CD4-positive, alpha-beta memory T cell (primary cell): Measurements from ENCODE around the gene RTTN. TPM values are rescaled to one million over a fixed set of nuclear protein-coding genes. Genes with fewer than 3 reads are reported as not detected.

ENCODE experiments used
- CTCF ChIA-PET: fragments of 350-600 bp; sonication (Branson Sonifier 250); formaldehyde crosslinking; loops from one replicate; lab custom pipeline; 2021; ENCODE audit warnings: inconsistent platforms; ENCODE audit not compliant: partially characterized antibody; lab: Charles Lee
- POLR2A ChIA-PET: fragments of 350-600 bp; sonication (Branson Sonifier 250); formaldehyde crosslinking; loops from one replicate; lab custom pipeline; 2021; ENCODE audit not compliant: partially characterized antibody; lab: Charles Lee
- DNase-seq, 5 donors: peaks; one replicate each; pipeline versions ENCODE4 v3.0.0 to v3.0.0-alpha.2; 2020 to 2022; ENCODE audit warnings: mixed read lengths in 1 of 5
- H3K27ac ChIP-seq: one replicate; pipeline ENCODE4 v1.7.0; 2013; ENCODE audit warnings: low read depth, low read length
- H3K27me3 ChIP-seq: 2 replicates; pipeline ENCODE4 v1.7.0; 2013; ENCODE audit warnings: mild to moderate bottlenecking, low read length, moderate library complexity; ENCODE audit not compliant: insufficient read depth
- H3K36me3 ChIP-seq: 2 replicates; pipeline ENCODE4 v1.7.0; 2013; ENCODE audit warnings: mild to moderate bottlenecking, low read length, moderate library complexity; ENCODE audit not compliant: insufficient read depth
- H3K4me1 ChIP-seq: 2 replicates; pipeline ENCODE4 v1.7.0; 2013; ENCODE audit warnings: mild to moderate bottlenecking, low read length, moderate library complexity; ENCODE audit not compliant: insufficient read depth
- H3K4me3 ChIP-seq, 2 donors: one replicate each; pipeline ENCODE4 v1.7.0; 2013; ENCODE audit warnings: low read length in 2 of 2, mild to moderate bottlenecking in 1 of 2
- H3K9me3 ChIP-seq, 2 donors: one replicate each; pipeline ENCODE4 v1.7.0; 2013; ENCODE audit warnings: low read length in 2 of 2, control low read depth in 1 of 2; ENCODE audit not compliant: control insufficient read depth in 1 of 2
- H3K27ac Mint-ChIP-seq, 7 donors: one replicate each; pipeline ENCODE4 v1.8.0; 2020 to 2021; ENCODE audit warnings: mixed read lengths in 7 of 7, mild to moderate bottlenecking in 6 of 7, inconsistent platforms in 3 of 7, moderate library complexity in 3 of 7
- H3K27me3 Mint-ChIP-seq, 2 donors: one replicate each; pipeline ENCODE4 v1.8.0; 2020 to 2021; ENCODE audit warnings: mixed read lengths in 2 of 2
- H3K36me3 Mint-ChIP-seq, 2 donors: one replicate each; pipeline ENCODE4 v1.8.0; 2020 to 2021; ENCODE audit warnings: mixed read lengths in 2 of 2, inconsistent platforms in 1 of 2, mild to moderate bottlenecking in 1 of 2
- H3K4me1 Mint-ChIP-seq, 4 donors: one replicate each; pipeline ENCODE4 v1.8.0; 2020 to 2021; ENCODE audit warnings: mixed read lengths in 4 of 4, mild to moderate bottlenecking in 1 of 4
- H3K4me3 Mint-ChIP-seq, 8 donors: one replicate each; pipeline ENCODE4 v1.8.0; 2020 to 2021; ENCODE audit warnings: mixed read lengths in 8 of 8, mild to moderate bottlenecking in 7 of 8, moderate library complexity in 6 of 8, inconsistent platforms in 3 of 8
- H3K9me3 Mint-ChIP-seq, 8 donors: one replicate each; pipeline ENCODE4 v1.8.0; 2020 to 2021; ENCODE audit warnings: mixed read lengths in 8 of 8, mild to moderate bottlenecking in 5 of 8, inconsistent platforms in 3 of 8, moderate library complexity in 1 of 8
- intact Hi-C: fragments of 100-400 bp; cut with micrococcal nuclease; formaldehyde crosslinking; loops from one replicate; pipeline ENCODE4 v1.15.1; 2023
- polyA plus RNA-seq, 2 donors: library from polyadenylated mRNA; unstranded; fragments of 300-500 nt; fragmentation: Illumina TruSeq; gene quantifications; one replicate each; pipeline ENCODE4 v1.2.3, GENCODE V29; 2021
- total RNA-seq, 2 experiments: library from RNA; stranded (reverse); gene quantifications; one replicate each; pipeline ENCODE4 v1.2.3, GENCODE V29; 2021

Gene RTTN
- total and polyA plus RNA-seq, 4 experiments from 2014 or later: 2.6 to 27.1 (median 14.5) TPM

DNA sequence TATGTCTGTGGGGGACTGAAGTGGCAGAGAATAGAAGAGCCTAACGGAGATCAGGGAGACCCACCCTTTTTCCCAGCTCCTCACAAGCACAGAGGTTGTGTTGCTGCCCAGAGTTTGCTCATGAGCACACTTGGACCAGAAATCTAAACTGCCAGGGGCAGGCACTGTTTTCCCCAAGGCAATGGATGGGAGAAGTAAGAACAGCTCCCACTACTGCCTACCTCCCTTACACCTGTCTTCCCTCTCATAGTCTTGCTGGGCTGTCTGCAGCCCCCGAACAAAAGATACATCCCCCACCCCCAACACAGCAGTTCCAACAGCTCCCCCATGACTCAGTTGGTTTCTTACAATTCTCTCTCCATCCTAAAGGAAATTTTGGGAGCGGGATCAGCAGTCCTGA is 209.7 kb downstream of the RTTN start:
- H3K4me1 Mint-ChIP-seq: peaks cover 0 to 9% (median 5%) of the 10 kb centered on the region in 4 donors
- no peak for DNase-seq
- peak overlapping the region in 1 of 7 donors; percentile 46 for H3K27ac Mint-ChIP-seq
- H3K27me3 Mint-ChIP-seq: no peaks in the 10 kb centered on the region
- no peak overlapping the region for H3K4me3 Mint-ChIP-seq
- Histone ChIP-seq H3K36me3 (no peaks in the 10 kb centered on the region), H3K27me3 (no peaks in the 10 kb centered on the region), H3K4me1 (no peaks in the 10 kb centered on the region), H3K4me3 (no peak overlapping the region), H3K9me3 (no peaks in the 10 kb centered on the region), H3K27ac (no peak overlapping the region)
- CTCF ChIA-PET: no interaction called here
- H3K9me3 Mint-ChIP-seq: peaks cover 0 to 14% (median 0%) of the 10 kb centered on the region in 8 donors
- intact Hi-C loops: no loop called here
- peaks cover 33 to 67% of the 10 kb centered on the region in 2 donors for H3K36me3 Mint-ChIP-seq
- POLR2A ChIA-PET: no interaction called here

GRCh38 chr18:69992776-69993175 is 212.7 kb downstream of the RTTN start:
- Mint-ChIP-seq H3K27me3 (no peaks in the 10 kb centered on the region), H3K36me3 (peaks cover 39 to 79% of the 10 kb centered on the region in 2 donors), H3K4me1 (peaks cover 0 to 6% (median 4%) of the 10 kb centered on the region in 4 donors), H3K4me3 (no peak overlapping the region), H3K27ac (no peak overlapping the region), H3K9me3 (peaks cover 0 to 34% (median 19%) of the 10 kb centered on the region in 8 donors)
- POLR2A ChIA-PET: no interaction called here
- no peak overlapping the region for H3K27ac ChIP-seq
- no peaks in the 10 kb centered on the region for H3K36me3 ChIP-seq
- H3K4me1 ChIP-seq: no peaks in the 10 kb centered on the region
- H3K4me3 ChIP-seq: no peak overlapping the region
- CTCF ChIA-PET: no interaction called here
- DNase-seq: no peak
- no peaks in the 10 kb centered on the region for H3K27me3 ChIP-seq
- H3K9me3 ChIP-seq: peaks cover 0 to 3% of the 10 kb centered on the region in 2 donors
- intact Hi-C loops: no loop called here

- H3K27ac Mint-ChIP-seq: peak overlapping the region in 1 of 7 donors; percentile 65
- no peaks in the 10 kb centered on the region for H3K27me3 Mint-ChIP-seq
- peaks cover 0 to 44% (median 28%) of the 10 kb centered on the region in 8 donors for H3K9me3 Mint-ChIP-seq
- CTCF ChIA-PET: interaction anchor here (1.2 to 1.6 kb wide), 2 partner anchors 12 to 20 kb away, joined by 3 to 4 read pairs; no protein-coding TSS in a partner anchor
- Histone ChIP-seq H3K36me3 (no peaks in the 10 kb centered on the region), H3K4me3 (no peak overlapping the region), H3K9me3 (peaks cover 0 to 3% of the 10 kb centered on the region in 2 donors), H3K27ac (no peak overlapping the region), H3K27me3 (no peaks in the 10 kb centered on the region), H3K4me1 (no peaks in the 10 kb centered on the region)
- peaks cover 31 to 68% of the 10 kb centered on the region in 2 donors for H3K36me3 Mint-ChIP-seq
- DNase-seq: no peak
- no peak overlapping the region for H3K4me3 Mint-ChIP-seq
- intact Hi-C loops: no loop called here
- POLR2A ChIA-PET: interaction anchor here (0.8 kb wide), 1 partner anchor 53 kb away, joined by 3 read pairs; no protein-coding TSS in a partner anchor
- H3K4me1 Mint-ChIP-seq: peaks cover 0 to 1% (median 0%) of the 10 kb centered on the region in 4 donors
Observed at GRCh38 chr18:69987870-69988269, 217.6 kb downstream of the RTTN start.

- Histone ChIP-seq H3K27ac (no peak overlapping the region), H3K36me3 (no peaks in the 10 kb centered on the region), H3K4me3 (no peak overlapping the region), H3K4me1 (peaks cover 22% of the 10 kb centered on the region), H3K9me3 (peaks cover 0 to 3% of the 10 kb centered on the region in 2 donors), H3K27me3 (no peaks in the 10 kb centered on the region)
- intact Hi-C loops: no loop called here
- H3K27me3 Mint-ChIP-seq: no peaks in the 10 kb centered on the region
- H3K36me3 Mint-ChIP-seq: peaks cover 27 to 45% of the 10 kb centered on the region in 2 donors
- no peak overlapping the region for H3K27ac Mint-ChIP-seq
- POLR2A ChIA-PET: no interaction called here
- peaks cover 15 to 24% (median 17%) of the 10 kb centered on the region in 4 donors for H3K4me1 Mint-ChIP-seq
- peaks cover 0 to 30% (median 27%) of the 10 kb centered on the region in 8 donors for H3K9me3 Mint-ChIP-seq
- CTCF ChIA-PET: no interaction called here
- no peak overlapping the region for H3K4me3 Mint-ChIP-seq
- DNase-seq: no peak
Observed at GRCh38 chr18:69985239-69985638, 220.2 kb downstream of the RTTN start.

GRCh38 chr18:69982417-69982816 is 223.1 kb downstream of the RTTN start:
- DNase-seq: no peak
- Histone ChIP-seq H3K27me3 (no peaks in the 10 kb centered on the region), H3K27ac (no peak overlapping the region), H3K9me3 (no peaks in the 10 kb centered on the region), H3K4me3 (no peak overlapping the region), H3K4me1 (peaks cover 22% of the 10 kb centered on the region), H3K36me3 (no peaks in the 10 kb centered on the region)
- ChIA-PET POLR2A (no interaction called here), CTCF (interaction anchor here (1.0 kb wide), 1 partner anchor 23 kb away, joined by 6 read pairs; no protein-coding TSS in a partner anchor)
- Mint-ChIP-seq H3K36me3 (peaks cover 12 to 32% of the 10 kb centered on the region in 2 donors), H3K27ac (peak overlapping the region in 3 of 7 donors; percentile 4 to 55 (median 10)), H3K27me3 (no peaks in the 10 kb centered on the region), H3K4me3 (no peak overlapping the region), H3K4me1 (peaks cover 18 to 34% (median 21%) of the 10 kb centered on the region in 4 donors), H3K9me3 (peaks cover 0 to 11% (median 6%) of the 10 kb centered on the region in 8 donors)
- intact Hi-C loops: no loop called here

GRCh38 chr18:69981948-69982347 is 223.5 kb downstream of the RTTN start:
- POLR2A ChIA-PET: interaction anchor here (1.0 kb wide), 1 partner anchor 15 kb away, joined by 3 read pairs; no protein-coding TSS in a partner anchor
- no peaks in the 10 kb centered on the region for H3K27me3 ChIP-seq
- peaks cover 0 to 11% (median 6%) of the 10 kb centered on the region in 8 donors for H3K9me3 Mint-ChIP-seq
- no peaks in the 10 kb centered on the region for H3K27me3 Mint-ChIP-seq
- H3K27ac Mint-ChIP-seq: no peak overlapping the region
- no peak for DNase-seq
- no peaks in the 10 kb centered on the region for H3K36me3 ChIP-seq
- peaks cover 22% of the 10 kb centered on the region for H3K4me1 ChIP-seq
- peaks cover 13 to 32% of the 10 kb centered on the region in 2 donors for H3K36me3 Mint-ChIP-seq
- peaks cover 18 to 34% (median 21%) of the 10 kb centered on the region in 4 donors for H3K4me1 Mint-ChIP-seq
- intact Hi-C loops: no loop called here
- H3K9me3 ChIP-seq: peaks cover 0 to 4% of the 10 kb centered on the region in 2 donors
- H3K27ac ChIP-seq: no peak overlapping the region
- H3K4me3 Mint-ChIP-seq: peak overlapping the region in 1 of 8 donors; percentile 8
- H3K4me3 ChIP-seq: no peak overlapping the region
- CTCF ChIA-PET: interaction anchor here (1.0 kb wide), 1 partner anchor 23 kb away, joined by 6 read pairs; no protein-coding TSS in a partner anchor

GRCh38 chr18:69980982-69981804 is 224.3 kb downstream of the RTTN start:
- Histone ChIP-seq H3K4me3 (no peak overlapping the region), H3K27ac (no peak overlapping the region), H3K27me3 (no peaks in the 10 kb centered on the region), H3K4me1 (peaks cover 22% of the 10 kb centered on the region), H3K9me3 (peaks cover 0 to 6% of the 10 kb centered on the region in 2 donors), H3K36me3 (no peaks in the 10 kb centered on the region)
- intact Hi-C loops: no loop called here
- Mint-ChIP-seq H3K36me3 (peaks cover 15 to 27% of the 10 kb centered on the region in 2 donors), H3K27me3 (no peaks in the 10 kb centered on the region), H3K9me3 (peaks cover under 1 to 16% (median 10%) of the 10 kb centered on the region in 8 donors), H3K4me3 (no peak overlapping the region), H3K4me1 (peaks cover 18 to 34% (median 21%) of the 10 kb centered on the region in 4 donors), H3K27ac (peak overlapping the region in 4 of 7 donors; percentile 0 to 77 (median 19))
- POLR2A ChIA-PET: interaction anchor here (1.0 to 1.5 kb wide), 3 partner anchors 14 to 46 kb away, joined by 3 read pairs; no protein-coding TSS in a partner anchor
- no peak for DNase-seq
- CTCF ChIA-PET: interaction anchor here (0.7 to 1.0 kb wide), 2 partner anchors 22 kb away, joined by 3 to 6 read pairs; no protein-coding TSS in a partner anchor
